Activated CD8-positive, alpha-beta memory T cell treated with anti-CD3 and anti-CD28 coated beads for 24 hours (primary cell): ENCODE data around the gene AMPH.
"Not testable (repeated sequence)": the region's sequence is repeated elsewhere in the genome, so short reads cannot be mapped to it uniquely, and the experiment has no call there.

Experiments used
- DNase-seq: peaks from one replicate; pipeline ENCODE4 v3.0.0-alpha.2; 2020

AMPH gene

GRCh38 chr7:38628630-38629385 is 2.4 kb downstream of the AMPH start:
- no peak for DNase-seq

- DNase-seq, result no peak
Measured at GRCh38 chr7:38625866-38626265, 5.3 kb downstream of the AMPH start.

- no peak for DNase-seq
Measured at GRCh38 chr7:38615665-38616064, 15.5 kb downstream of the AMPH start.

GRCh38 chr7:38607466-38607865 is 23.7 kb downstream of the AMPH start:
- no peak for DNase-seq

- no peak for DNase-seq
Measured at GRCh38 chr7:38600741-38601140, 30.4 kb downstream of the AMPH start.

- no peak for DNase-seq
Measured at GRCh38 chr7:38594949-38595348, 36.2 kb downstream of the AMPH start.

- DNase-seq, result no peak
Measured at GRCh38 chr7:38592737-38593288, 38.4 kb downstream of the AMPH start.

GRCh38 chr7:38585572-38586354 is 45.4 kb downstream of the AMPH start:
- DNase-seq, result no peak

- DNase-seq, result no peak
Measured at GRCh38 chr7:38584443-38585210, 46.5 kb downstream of the AMPH start.

- no peak for DNase-seq
Measured at GRCh38 chr7:38580485-38580884, 50.7 kb downstream of the AMPH start.

- DNase-seq, result no peak
Measured at GRCh38 chr7:38574086-38574485, 57.1 kb downstream of the AMPH start.

- DNase-seq, result not testable (repeated sequence)
Measured at GRCh38 chr7:38571620-38572019, 59.6 kb downstream of the AMPH start.

- no peak for DNase-seq
Measured at GRCh38 chr7:38568497-38568896, 62.7 kb downstream of the AMPH start.

- DNase-seq, result no peak
Measured at GRCh38 chr7:38565289-38565688, 65.9 kb downstream of the AMPH start.

GRCh38 chr7:38563741-38564140 is 67.4 kb downstream of the AMPH start:
- DNase-seq, result no peak

- DNase-seq, result no peak
Measured at GRCh38 chr7:38561166-38561565, 70.0 kb downstream of the AMPH start.

- DNase-seq, result no peak
Measured at GRCh38 chr7:38558761-38559345, 72.3 kb downstream of the AMPH start.

GRCh38 chr7:38554586-38554985 is 76.6 kb downstream of the AMPH start:
- no peak for DNase-seq

GRCh38 chr7:38550836-38551235 is 80.3 kb downstream of the AMPH start:
- DNase-seq, result no peak

GRCh38 chr7:38548605-38549004 is 82.6 kb downstream of the AMPH start:
- DNase-seq, result no peak

- no peak for DNase-seq
Measured at GRCh38 chr7:38546763-38547162, 84.4 kb downstream of the AMPH start.

- no peak for DNase-seq
Measured at GRCh38 chr7:38545977-38546376, 85.2 kb downstream of the AMPH start.

- no peak for DNase-seq
Measured at GRCh38 chr7:38542156-38542555, 89.0 kb downstream of the AMPH start.
